ENCODE data around the gene MBP. TPM values are rescaled to one million over a fixed set of nuclear protein-coding genes. Genes with fewer than 3 reads are reported as not detected.

Gene MBP
- total and polyA plus RNA-seq, 2 experiments from 2014 or later: 18.4 to 22.9 TPM

- Histone ChIP-seq H3K9me2 (ENCODE audit: insufficient read depth) (no peaks in the 10 kb centered on the region), H4K20me1 (replicated peaks; ENCODE audit: insufficient read depth) (no peaks in the 10 kb centered on the region; the same call in 1 of the 2 replicates), H2AFZ (no peak overlapping the region), H3K4me3 (no peak overlapping the region), H3K27me3 (ENCODE audit: insufficient read depth) (peaks cover 15% of the 10 kb centered on the region), H3K79me2 (replicated peaks; ENCODE audit: insufficient read depth) (peaks cover 5% of the 10 kb centered on the region; the same call in 1 of the 2 replicates), H3K36me3 (ENCODE audit: insufficient read depth) (no peaks in the 10 kb centered on the region), H3K4me1 (ENCODE audit: insufficient read depth) (peaks cover 15% of the 10 kb centered on the region), H3K27ac (ENCODE audit: low read depth) (no peak overlapping the region), H3K4me2 (no peak overlapping the region), H3F3A (replicated peaks; ENCODE audit: low read depth) (no peaks in the 10 kb centered on the region)
- DNase-seq (ENCODE audit: low spot score): no peak
- Mint-ChIP-seq H3K27me3 (ENCODE audit: insufficient read depth, low read depth, poor library complexity) (peaks cover 25% of the 10 kb centered on the region), H3K4me3 (no peak overlapping the region), H3K9me3 (no peaks in the 10 kb centered on the region), H3K27ac (no peak overlapping the region), H3K4me1 (peaks cover 23% of the 10 kb centered on the region), H3K36me3 (ENCODE audit: low read depth) (peaks cover 4% of the 10 kb centered on the region; the same call in 1 of the 3 replicates)
- no peak for ATAC-seq
- TF ChIP-seq CTCF (conservative IDR thresholded peaks at IDR 0.05; ENCODE audit: low read depth in 2 of 2) (no peak), ETS1 (IDR thresholded peaks at IDR 0.05) (no peak), JUNB (IDR thresholded peaks at IDR 0.05; ENCODE audit: unreplicated experiment) (no peak), STAT1 (IDR thresholded peaks at IDR 0.05; ENCODE audit: unreplicated experiment) (no peak), CREB1 (CRISPR knock-in tag; IDR thresholded peaks at IDR 0.05; ENCODE audit: low read depth) (no peak), POLR2AphosphoS5 (IDR thresholded peaks at IDR 0.05; ENCODE audit: low read depth) (no peak)
Measured at GRCh38 chr18:77082316-77082955, 50.1 kb downstream of the MBP start.

- Histone ChIP-seq H3K4me1 (ENCODE audit: insufficient read depth) (peaks cover 8% of the 10 kb centered on the region), H2AFZ (no peak overlapping the region), H3F3A (replicated peaks; ENCODE audit: low read depth) (no peaks in the 10 kb centered on the region), H4K20me1 (replicated peaks; ENCODE audit: insufficient read depth) (no peaks in the 10 kb centered on the region; the same call in 1 of the 2 replicates), H3K79me2 (replicated peaks; ENCODE audit: insufficient read depth) (peaks cover 5% of the 10 kb centered on the region; the same call in 1 of the 2 replicates), H3K27ac (ENCODE audit: low read depth) (no peak overlapping the region), H3K36me3 (ENCODE audit: insufficient read depth) (no peaks in the 10 kb centered on the region), H3K4me2 (no peak overlapping the region), H3K4me3 (no peak overlapping the region), H3K9me2 (ENCODE audit: insufficient read depth) (no peaks in the 10 kb centered on the region), H3K27me3 (ENCODE audit: insufficient read depth) (peaks cover 7% of the 10 kb centered on the region)
- Mint-ChIP-seq H3K27ac (no peak overlapping the region), H3K9me3 (no peaks in the 10 kb centered on the region), H3K36me3 (ENCODE audit: low read depth) (peaks cover 4% of the 10 kb centered on the region; the same call in 1 of the 3 replicates), H3K4me1 (peaks cover 14% of the 10 kb centered on the region), H3K27me3 (ENCODE audit: insufficient read depth, low read depth, poor library complexity) (peaks cover 16% of the 10 kb centered on the region), H3K4me3 (no peak overlapping the region)
- ATAC-seq (no peak), DNase-seq (ENCODE audit: low spot score) (no peak)
- TF ChIP-seq EZH2phosphoT487 (IDR thresholded peaks at IDR 0.05; ENCODE audit: unreplicated experiment): no peak
- TF ChIP-seq STAT1 (IDR thresholded peaks at IDR 0.05; ENCODE audit: unreplicated experiment): no peak
- TF ChIP-seq ETS1 (IDR thresholded peaks at IDR 0.05): no peak
- no peak for TF ChIP-seq ZNF462 (CRISPR knock-in tag; IDR thresholded peaks at IDR 0.05)
Measured at GRCh38 chr18:77081390-77081778, 51.2 kb downstream of the MBP start.

Data from GM23338 (cell line).